Peyer's patch (tissue), 4 donors: Measurements from ENCODE around the gene LRIT2.

Experiments
- POLR2A ChIP-seq, 2 donors: fragments of 450-650 bp; IDR thresholded peaks; one replicate each; pipeline ENCODE4 v1.5.1; 2017; ENCODE audit warnings: antibody characterized with exemption in 2 of 2, mild to moderate bottlenecking in 2 of 2, moderate library complexity in 2 of 2
- TF ChIP-seq, protein P1 (sequence below), 6 experiments: fragments of 450-650 bp in 4 of 6; fragments of 200-600 bp in 2 of 6; sonication (generic) in 1 of 6; IDR thresholded peaks; one replicate each; pipeline ENCODE4 v1.5.1; 2017 to 2019; ENCODE audit warnings: antibody characterized with exemption in 6 of 6, mild to moderate bottlenecking in 3 of 6, moderate library complexity in 1 of 6

- TF ChIP-seq POLR2A (IDR thresholded peaks at IDR 0.05) = no peak
- TF ChIP-seq, protein P1, sequence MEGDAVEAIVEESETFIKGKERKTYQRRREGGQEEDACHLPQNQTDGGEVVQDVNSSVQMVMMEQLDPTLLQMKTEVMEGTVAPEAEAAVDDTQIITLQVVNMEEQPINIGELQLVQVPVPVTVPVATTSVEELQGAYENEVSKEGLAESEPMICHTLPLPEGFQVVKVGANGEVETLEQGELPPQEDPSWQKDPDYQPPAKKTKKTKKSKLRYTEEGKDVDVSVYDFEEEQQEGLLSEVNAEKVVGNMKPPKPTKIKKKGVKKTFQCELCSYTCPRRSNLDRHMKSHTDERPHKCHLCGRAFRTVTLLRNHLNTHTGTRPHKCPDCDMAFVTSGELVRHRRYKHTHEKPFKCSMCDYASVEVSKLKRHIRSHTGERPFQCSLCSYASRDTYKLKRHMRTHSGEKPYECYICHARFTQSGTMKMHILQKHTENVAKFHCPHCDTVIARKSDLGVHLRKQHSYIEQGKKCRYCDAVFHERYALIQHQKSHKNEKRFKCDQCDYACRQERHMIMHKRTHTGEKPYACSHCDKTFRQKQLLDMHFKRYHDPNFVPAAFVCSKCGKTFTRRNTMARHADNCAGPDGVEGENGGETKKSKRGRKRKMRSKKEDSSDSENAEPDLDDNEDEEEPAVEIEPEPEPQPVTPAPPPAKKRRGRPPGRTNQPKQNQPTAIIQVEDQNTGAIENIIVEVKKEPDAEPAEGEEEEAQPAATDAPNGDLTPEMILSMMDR (IDR thresholded peaks at IDR 0.05) = peak in 4 of 6 experiments; percentile 29 to 56 (median 48)
Observed at GRCh38 chr10:84267503-84268126, 42.3 kb upstream of the LRIT2 start.
